Right atrium auricular region (tissue), 2 donors: ENCODE data around the gene NAA10. TPM values are rescaled to one million over a fixed set of nuclear protein-coding genes. Genes with fewer than 3 reads are reported as not detected.

Source experiments
- DNase-seq: peaks from one replicate; pipeline ENCODE4 v3.0.0-alpha.2; 2019; ENCODE audit warnings: low spot score
- H3K27ac ChIP-seq, 2 donors: fragments of 200-600 bp; sonication (generic); 1 replicate in 1 of 2; 2 replicates in 1 of 2; pipeline ENCODE4 v1.5.1; 2016 to 2019
- H3K27me3 ChIP-seq, 2 donors: fragments of 200-600 bp; sonication (generic); one replicate each; pipeline versions ENCODE4 v1.5.1 to v1.6.0; 2017 to 2019
- H3K36me3 ChIP-seq: fragments of 200-600 bp; sonication (generic); one replicate; pipeline ENCODE4 v1.5.1; 2016
- H3K4me1 ChIP-seq, 2 donors: fragments of 200-600 bp; sonication (generic); one replicate each; pipeline versions ENCODE4 v1.5.1 to v1.6.0; 2017 to 2019
- H3K4me3 ChIP-seq, 2 donors: fragments of 200-600 bp; sonication (generic); 1 replicate in 1 of 2; 2 replicates in 1 of 2; pipeline ENCODE4 v1.5.1; 2017 to 2019; ENCODE audit warnings: mild to moderate bottlenecking in 1 of 2, moderate library complexity in 1 of 2
- H3K9me3 ChIP-seq, 2 donors: fragments of 200-600 bp; sonication (generic); one replicate each; pipeline ENCODE4 v1.5.1; 2019
- CTCF ChIP-seq, 2 donors: fragments of 200-600 bp; sonication (generic); IDR thresholded peaks; one replicate each; pipeline ENCODE4 v1.5.1; 2019; ENCODE audit warnings: antibody characterized with exemption in 2 of 2
- total RNA-seq, 2 donors: library from RNA; depleted of rRNA; stranded (reverse); fragments of >200 nt; gene quantifications; one replicate each; pipeline ENCODE4 v1.1.0, GENCODE V29; 2016

NAA10 gene
- total RNA-seq, 2 donors from 2014 or later: 66.5 to 70.2 TPM

DNA sequence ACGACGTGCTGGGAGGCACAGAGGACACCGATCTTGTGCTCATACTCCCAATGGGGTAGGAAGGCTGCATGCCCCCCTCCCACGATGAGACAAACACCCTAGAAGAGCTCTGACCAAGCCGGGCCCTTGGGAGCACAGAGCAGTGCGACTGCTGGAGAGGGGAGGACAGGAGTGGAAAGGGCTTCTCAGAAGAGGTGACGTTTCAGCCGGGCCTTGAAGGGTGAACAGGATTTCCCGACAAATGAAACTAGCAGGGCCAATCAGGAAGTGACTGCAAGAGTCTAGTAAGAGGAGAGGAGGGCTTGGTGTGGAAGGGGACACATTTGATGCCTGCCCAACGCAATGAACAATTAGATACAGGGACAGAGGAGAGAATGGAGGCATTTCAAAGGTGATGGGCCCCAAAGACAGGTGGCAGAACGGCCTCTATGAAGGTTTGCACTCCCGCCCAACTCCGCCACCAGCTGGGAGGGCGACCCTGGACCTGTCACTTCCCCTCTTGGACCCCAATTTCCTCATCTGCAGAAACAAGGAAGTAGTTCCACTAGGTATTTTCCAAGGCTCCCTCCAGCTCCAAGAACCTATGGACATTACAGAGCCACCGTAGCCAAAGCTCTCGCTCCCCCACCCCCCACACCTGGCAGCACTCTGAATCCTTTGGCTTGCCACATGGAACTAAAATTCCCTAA, 32.8 kb upstream of the NAA10 start:
- no peak for DNase-seq
- H3K4me3 ChIP-seq: no peak overlapping the region
- peak overlapping the region; percentile 23 to 99 for H3K27ac ChIP-seq
- no peaks in the 10 kb centered on the region for H3K9me3 ChIP-seq
- H3K36me3 ChIP-seq: peaks cover 15% of the 10 kb centered on the region
- TF ChIP-seq CTCF (IDR thresholded peaks at IDR 0.05): no peak
- peaks cover 0 to 55% of the 10 kb centered on the region in 2 donors for H3K4me1 ChIP-seq
- H3K27me3 ChIP-seq: no peaks in the 10 kb centered on the region

DNA sequence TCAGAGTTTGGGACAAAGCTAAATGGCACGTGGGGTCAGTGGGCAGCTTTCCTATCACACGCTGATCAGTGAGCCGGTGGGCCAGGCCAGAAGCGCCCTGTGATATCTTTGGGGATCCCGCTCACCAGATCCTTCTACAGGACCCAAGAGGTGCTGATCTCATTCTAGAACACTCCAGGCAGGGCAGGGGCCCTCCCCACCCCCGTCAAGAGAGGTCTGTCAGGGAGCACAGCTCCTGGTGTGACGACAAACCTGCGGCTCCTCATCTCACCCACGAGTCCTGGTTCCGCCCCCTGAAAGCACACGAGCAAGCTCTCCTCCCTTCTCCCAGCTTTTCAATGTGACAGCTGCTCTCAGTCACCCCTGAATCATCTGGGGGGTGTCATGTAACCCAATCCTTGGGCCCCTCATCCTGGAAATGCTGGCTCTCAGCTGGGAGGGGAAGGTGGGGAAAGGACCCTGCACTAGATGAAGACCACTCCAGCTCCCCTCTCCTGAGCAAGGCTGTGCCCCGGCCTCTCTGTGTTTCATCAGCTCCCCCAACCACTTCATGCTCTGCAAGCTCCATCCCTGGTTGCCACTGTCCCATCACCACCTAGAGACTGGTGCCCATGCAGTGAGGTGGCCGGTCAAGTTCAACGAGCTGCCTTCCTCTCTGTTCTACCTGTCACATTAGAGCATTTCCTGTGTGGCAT, 32.2 kb upstream of the NAA10 start:
- Histone ChIP-seq H3K9me3 (no peaks in the 10 kb centered on the region), H3K4me3 (no peak overlapping the region), H3K27ac (peak overlapping the region; percentile 17 to 31), H3K4me1 (peaks cover 0 to 55% of the 10 kb centered on the region in 2 donors), H3K36me3 (peaks cover 22% of the 10 kb centered on the region), H3K27me3 (no peaks in the 10 kb centered on the region)
- no peak for DNase-seq
- no peak for TF ChIP-seq CTCF (IDR thresholded peaks at IDR 0.05)

DNA sequence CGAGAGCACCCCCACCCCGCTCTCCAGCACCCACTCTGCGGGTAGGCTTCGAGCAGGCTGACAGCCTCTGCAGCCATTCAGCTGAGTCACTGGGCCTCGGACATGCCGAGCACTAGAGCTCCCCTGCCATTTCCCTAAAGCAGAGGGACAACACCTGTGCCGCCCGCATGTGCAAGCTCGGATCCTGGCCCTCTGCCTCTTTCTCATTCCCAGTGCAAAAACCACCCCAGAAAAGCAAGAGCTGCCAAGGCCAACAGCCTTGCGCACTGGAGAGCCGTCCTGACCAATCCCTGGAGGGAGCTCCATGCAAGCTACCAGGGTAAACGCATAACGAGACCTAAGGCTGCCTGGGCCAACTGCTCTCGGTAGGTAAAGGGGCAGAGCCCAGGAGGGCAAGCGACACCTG, 31.4 kb upstream of the NAA10 start:
- peak overlapping the region; percentile 17 to 31 for H3K27ac ChIP-seq
- no peak for DNase-seq

GRCh38 chrX:153965406-153965805, 30.6 kb upstream of the NAA10 start:
- Histone ChIP-seq H3K4me3 (no peak overlapping the region), H3K36me3 (peaks cover 38% of the 10 kb centered on the region), H3K4me1 (peaks cover 0 to 55% of the 10 kb centered on the region in 2 donors), H3K9me3 (no peaks in the 10 kb centered on the region), H3K27me3 (no peaks in the 10 kb centered on the region), H3K27ac (no peak overlapping the region)
- no peak for TF ChIP-seq CTCF (IDR thresholded peaks at IDR 0.05)
- no peak for DNase-seq

More for the DNA sequence above, 31.4 kb upstream of the NAA10 start:
- H3K4me3 ChIP-seq: no peak overlapping the region
- H3K36me3 ChIP-seq: peaks cover 29% of the 10 kb centered on the region
- H3K4me1 ChIP-seq: peaks cover 0 to 55% of the 10 kb centered on the region in 2 donors
- TF ChIP-seq CTCF (IDR thresholded peaks at IDR 0.05): no peak
- H3K9me3 ChIP-seq: no peaks in the 10 kb centered on the region
- H3K27me3 ChIP-seq: no peaks in the 10 kb centered on the region

DNA sequence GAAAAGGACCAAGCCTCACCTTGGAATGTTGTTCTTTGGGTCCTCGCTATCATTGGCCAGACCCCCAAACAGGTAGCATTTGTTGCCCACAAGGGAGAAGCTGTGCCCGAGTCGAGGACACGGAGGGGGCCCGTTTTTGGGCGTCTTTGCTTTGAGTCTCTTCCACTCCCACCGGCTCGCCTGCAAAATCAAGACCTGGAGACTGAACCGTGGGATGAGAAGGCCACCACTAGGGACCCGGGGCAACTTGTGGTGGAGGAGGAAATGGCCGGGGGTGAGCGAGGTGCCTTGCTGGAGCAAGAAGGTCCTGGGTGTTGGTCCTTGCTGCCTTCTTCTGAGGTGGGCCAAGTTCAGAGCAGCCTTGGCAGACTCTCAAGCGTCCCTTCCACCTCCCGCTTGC, 29.3 kb upstream of the NAA10 start:
- no peaks in the 10 kb centered on the region for H3K27me3 ChIP-seq
- H3K4me1 ChIP-seq: peaks cover 0 to 44% of the 10 kb centered on the region in 2 donors
- peaks cover 51% of the 10 kb centered on the region for H3K36me3 ChIP-seq
- DNase-seq: no peak
- no peak for TF ChIP-seq CTCF (IDR thresholded peaks at IDR 0.05)
- no peak overlapping the region for H3K27ac ChIP-seq
- H3K9me3 ChIP-seq: no peaks in the 10 kb centered on the region
- no peak overlapping the region for H3K4me3 ChIP-seq
